ENCODE measurements around the gene DAO. TPM values are rescaled to one million over a fixed set of nuclear protein-coding genes. Genes with fewer than 3 reads are reported as not detected.

The DAO gene
- polyA plus RNA-seq, 1 experiment = not detected

- ChIA-PET POLR2A (no interaction called here), CTCF (interaction anchor here (1.1 to 1.7 kb wide), 3 partner anchors 20 to 93 kb away, joined by 3 to 5 read pairs (median 3); no protein-coding TSS in a partner anchor)
- H3K36me3 ChIP-seq (ENCODE audit: control insufficient read depth, insufficient read depth, low read length) = no peaks in the 10 kb centered on the region
- H3K4me3 ChIP-seq (ENCODE audit: low read depth, low read length) = no peak overlapping the region
- no peak for DNase-seq (ENCODE audit: low read depth)
- H3K27me3 ChIP-seq (ENCODE audit: control insufficient read depth, insufficient read depth, low read length) = no peaks in the 10 kb centered on the region
- TF ChIP-seq CTCF (IDR thresholded peaks at IDR 0.05; ENCODE audit: insufficient read depth, low read depth, low read length) = no peak
Measured at GRCh38 chr12:108930756-108931155, 50.9 kb downstream of the DAO start.

GRCh38 chr12:108933949-108934348 lies 54.1 kb downstream of the DAO start:
- DNase-seq (ENCODE audit: low read depth) = no peak
- TF ChIP-seq CTCF (IDR thresholded peaks at IDR 0.05; ENCODE audit: insufficient read depth, low read depth, low read length) = no peak
- H3K36me3 ChIP-seq (ENCODE audit: control insufficient read depth, insufficient read depth, low read length) = no peaks in the 10 kb centered on the region
- peaks cover 4% of the 10 kb centered on the region; the same call in 1 of the 2 replicates for H3K27me3 ChIP-seq (ENCODE audit: control insufficient read depth, insufficient read depth, low read length)
- ChIA-PET POLR2A (no interaction called here), CTCF (interaction anchor here (1.4 kb wide), 1 partner anchor 17 kb away, joined by 3 read pairs; no protein-coding TSS in a partner anchor)
- no peak overlapping the region for H3K4me3 ChIP-seq (ENCODE audit: low read depth, low read length)

GRCh38 chr12:108935159-108935763 lies 55.4 kb downstream of the DAO start:
- POLR2A ChIA-PET = no interaction called here
- peaks cover 4% of the 10 kb centered on the region; the same call in 1 of the 2 replicates for H3K27me3 ChIP-seq (ENCODE audit: control insufficient read depth, insufficient read depth, low read length)
- H3K4me3 ChIP-seq (ENCODE audit: low read depth, low read length) = no peak overlapping the region
- DNase-seq (ENCODE audit: low read depth) = no peak
- H3K36me3 ChIP-seq (ENCODE audit: control insufficient read depth, insufficient read depth, low read length) = no peaks in the 10 kb centered on the region
- CTCF ChIA-PET = no interaction called here
- TF ChIP-seq CTCF (IDR thresholded peaks at IDR 0.05; ENCODE audit: insufficient read depth, low read depth, low read length) = no peak

GRCh38 chr12:108938247-108938924 lies 58.5 kb downstream of the DAO start:
- Histone ChIP-seq H3K4me3 (ENCODE audit: low read depth, low read length) (no peak overlapping the region), H3K36me3 (ENCODE audit: control insufficient read depth, insufficient read depth, low read length) (no peaks in the 10 kb centered on the region), H3K27me3 (ENCODE audit: control insufficient read depth, insufficient read depth, low read length) (peaks cover 7% of the 10 kb centered on the region)
- ChIA-PET POLR2A (no interaction called here), CTCF (no interaction called here)
- no peak for DNase-seq (ENCODE audit: low read depth)
- no peak for TF ChIP-seq CTCF (IDR thresholded peaks at IDR 0.05; ENCODE audit: insufficient read depth, low read depth, low read length)

GRCh38 chr12:108939594-108939993 lies 59.7 kb downstream of the DAO start:
- no peak for DNase-seq (ENCODE audit: low read depth)
- H3K4me3 ChIP-seq (ENCODE audit: low read depth, low read length) = no peak overlapping the region
- no peak for TF ChIP-seq CTCF (IDR thresholded peaks at IDR 0.05; ENCODE audit: insufficient read depth, low read depth, low read length)
- H3K27me3 ChIP-seq (ENCODE audit: control insufficient read depth, insufficient read depth, low read length) = peaks cover 7% of the 10 kb centered on the region
- no peaks in the 10 kb centered on the region for H3K36me3 ChIP-seq (ENCODE audit: control insufficient read depth, insufficient read depth, low read length)
- POLR2A ChIA-PET = no interaction called here
- CTCF ChIA-PET = interaction anchor here (1.0 kb wide), 1 partner anchor 135 kb away, joined by 3 read pairs; no protein-coding TSS in a partner anchor
